HepG2 (cell line): ENCODE results near the gene ZNF213. TPM values are rescaled to one million over a fixed set of nuclear protein-coding genes. Genes with fewer than 3 reads are reported as not detected.

Source experiments
- ATAC-seq: fragments of 200-7000 bp; cut with Tn5 transposase; 3 replicates; pipeline ENCODE4 v1.9.1; 2020; ENCODE audit warnings: mild to moderate bottlenecking, moderate library complexity
- BruUV-seq: library from RNA; stranded (reverse); fragments of 400-500 nt; replicated peaks from 2 replicates; lab custom pipeline; 2021; lab: Mats Ljungman, UMichigan
- CTCF ChIA-PET: fragments of 300-600 bp; formaldehyde crosslinking; extraction: SDS; loops from one replicate; lab custom pipeline; 2021; ENCODE audit warnings: low total read pairs, inconsistent platforms, low intra/inter-chr PET ratio; lab: Yijun Ruan, JAX
- POLR2A ChIA-PET: fragments of 350-600 bp; sonication (Branson Sonifier 250); formaldehyde crosslinking; loops from one replicate; lab custom pipeline; 2020; ENCODE audit warnings: antibody characterized with exemption, inconsistent platforms; lab: Yijun Ruan, JAX
- DNase-seq: peaks from one replicate; pipeline ENCODE4 v3.0.0-alpha.2; 2015; ENCODE audit warnings: low spot score
- FAIRE-seq: peaks from 3 replicates; lab custom pipeline; 2011; peaks lifted over from hg19 to GRCh38; lab: Jason Lieb, UNC
- H2AFZ ChIP-seq: one replicate; pipeline ENCODE4 v1.6.1; 2011; ENCODE audit warnings: low read length, inconsistent platforms
- H3K27ac ChIP-seq: fragments of 300-600 bp; 3 replicates; pipeline ENCODE4 v1.8.0; 2011; ENCODE audit warnings: mixed run types, mild to moderate bottlenecking, mixed read lengths, low read length, inconsistent platforms; ENCODE audit not compliant: insufficient read depth; ENCODE audit errors: extremely low read length
- H3K27me3 ChIP-seq, 2 experiments: fragments of 200-600 bp in 1 of 2; 2 replicates in 1 of 2; 3 replicates in 1 of 2; pipeline versions ENCODE4 v1.6.0 to v1.8.0; 2011; ENCODE audit warnings: low read length in 2 of 2, mild to moderate bottlenecking in 2 of 2, moderate library complexity in 2 of 2, inconsistent platforms in 1 of 2; ENCODE audit not compliant: insufficient read depth in 2 of 2, control insufficient read depth in 1 of 2
- H3K36me3 ChIP-seq, 2 experiments: fragments of 200-600 bp in 1 of 2; replicated peaks in 1 of 2; 2 replicates in 1 of 2; 3 replicates in 1 of 2; pipeline versions ENCODE4 v1.5.1 to v1.8.0; 2011; ENCODE audit warnings: low read length in 2 of 2, inconsistent platforms in 1 of 2; ENCODE audit not compliant: insufficient read depth in 2 of 2, control insufficient read depth in 1 of 2
- H3K4me1 ChIP-seq: 2 replicates; pipeline ENCODE4 v1.5.1; 2012; ENCODE audit warnings: low read length, inconsistent platforms; ENCODE audit not compliant: insufficient read depth
- H3K4me2 ChIP-seq: 2 replicates; pipeline ENCODE4 v1.6.0; 2011; ENCODE audit warnings: low read depth, low read length, inconsistent platforms
- H3K4me3 ChIP-seq, 3 experiments: fragments of 200-600 bp in 1 of 3; sonication (generic), shearing (Covaris generic) in 1 of 3; replicated peaks in 1 of 3; 2 replicates each; pipeline ENCODE4 v1.5.1; 2011 to 2016; ENCODE audit warnings: low read length in 3 of 3, inconsistent platforms in 2 of 3, low read depth in 2 of 3, mild to moderate bottlenecking in 2 of 3, control low read depth in 1 of 3, mixed read lengths in 1 of 3; ENCODE audit not compliant: insufficient read depth in 1 of 3
- H3K79me2 ChIP-seq: one replicate; pipeline ENCODE4 v1.6.1; 2011; ENCODE audit warnings: low read length, inconsistent platforms; ENCODE audit not compliant: insufficient read depth
- H3K9ac ChIP-seq: 2 replicates; pipeline ENCODE4 v1.6.0; 2011; ENCODE audit warnings: mild to moderate bottlenecking, low read depth, low read length, inconsistent platforms; ENCODE audit not compliant: insufficient read depth
- H3K9me3 ChIP-seq: 2 replicates; pipeline ENCODE4 v1.5.1; 2012; ENCODE audit warnings: mild to moderate bottlenecking, low read length
- H4K20me1 ChIP-seq: 2 replicates; pipeline ENCODE4 v1.6.0; 2011; ENCODE audit warnings: inconsistent platforms, mild to moderate bottlenecking, low read length, moderate library complexity; ENCODE audit not compliant: insufficient read depth
- GLMP ChIP-seq: sonication (generic); formaldehyde crosslinking; IDR thresholded peaks from 2 replicates; pipeline ENCODE4 v1.9.0; 2021; ENCODE audit warnings: missing genetic modification reagents, mild to moderate bottlenecking, borderline replicate concordance
- ISX ChIP-seq: sonication (generic); formaldehyde crosslinking; conservative IDR thresholded peaks from 2 replicates; pipeline ENCODE4 v1.5.0; 2020; ENCODE audit warnings: missing genetic modification reagents
- RBAK ChIP-seq: sonication (generic); formaldehyde crosslinking; IDR thresholded peaks from 2 replicates; pipeline ENCODE4 v1.5.1; 2020; ENCODE audit warnings: mild to moderate bottlenecking, missing genetic modification reagents
- REL ChIP-seq: sonication (generic); formaldehyde crosslinking; conservative IDR thresholded peaks from 2 replicates; pipeline ENCODE4 v1.8.0; 2022; ENCODE audit warnings: mild to moderate bottlenecking, missing genetic modification reagents, moderate library complexity
- REXO4 ChIP-seq: sonication (generic); formaldehyde crosslinking; IDR thresholded peaks from 2 replicates; pipeline ENCODE4 v1.8.0; 2022; ENCODE audit warnings: missing genetic modification reagents, mild to moderate bottlenecking, borderline replicate concordance
- SMARCC2 ChIP-seq: fragments of 450-650 bp; IDR thresholded peaks from 2 replicates; pipeline ENCODE4 v1.6.1; 2017; ENCODE audit warnings: antibody characterized with exemption, mild to moderate bottlenecking
- ZMAT3 ChIP-seq: sonication (generic); formaldehyde crosslinking; conservative IDR thresholded peaks from 2 replicates; pipeline ENCODE4 v1.7.0; 2021; ENCODE audit warnings: missing genetic modification reagents
- ZNF24 ChIP-seq: fragments of 450-650 bp; IDR thresholded peaks from 2 replicates; pipeline ENCODE4 v1.6.1; 2017; ENCODE audit warnings: antibody characterized with exemption, mild to moderate bottlenecking
- ZNF296 ChIP-seq: sonication (generic); formaldehyde crosslinking; conservative IDR thresholded peaks from 2 replicates; pipeline ENCODE4 v1.5.0; 2020; ENCODE audit warnings: mild to moderate bottlenecking, missing genetic modification reagents
- ZNF713 ChIP-seq: sonication (generic); formaldehyde crosslinking; IDR thresholded peaks from 2 replicates; pipeline ENCODE4 v1.4.0; 2020; ENCODE audit warnings: mild to moderate bottlenecking, missing genetic modification reagents
- WGBS: methylation state at CpG from one replicate; pipeline ENCODE4 v1.1.6; 2017; ENCODE audit warnings: low lambda C conversion rate; 5-methylcytosine and 5-hydroxymethylcytosine counted together
- in situ Hi-C: cut with HindIII; loops from 2 replicates; pipeline ENCODE4 v1.10.0; 2017; ENCODE audit warnings: low pct_unique_long_range_greater_than_20kb; ENCODE audit not compliant: extremely low pct_ligation_motif_present
- intact Hi-C: fragments of 100-400 bp; cut with micrococcal nuclease; formaldehyde crosslinking; loops from one replicate; pipeline ENCODE4 v1.10.0; 2022; ENCODE audit not compliant: unreplicated experiment
- polyA plus RNA-seq, 8 experiments: library from polyadenylated mRNA; depleted of rRNA in 3 of 8; stranded (reverse) in 7 of 8; unstranded in 1 of 8; fragments of >200 nt; fragmentation: Illumina TruSeq in 4 of 8; extraction: Trizol in 4 of 8; gene quantifications; 2 replicates each; pipeline versions ENCODE4 v1.2.1 to v1.2.3, GENCODE V29; 2011 to 2016; ENCODE audit warnings: low read depth in 4 of 8, missing spikeins in 1 of 8, mixed read lengths in 1 of 8; ENCODE audit not compliant: insufficient read depth in 1 of 8
- total RNA-seq, 5 experiments: library from RNA; depleted of rRNA; stranded (reverse); fragments of >200 nt; fragmentation: Illumina TruSeq; extraction: Trizol; gene quantifications; 2 replicates each; pipeline ENCODE4 v1.2.3, GENCODE V29; 2016; ENCODE audit warnings: low read depth in 1 of 5
- TF ChIP-seq, protein P1 (sequence below): sonication (generic); formaldehyde crosslinking; IDR thresholded peaks from 2 replicates; pipeline ENCODE4 v1.9.0; 2021; ENCODE audit warnings: missing genetic modification reagents, borderline replicate concordance
- TF ChIP-seq, protein P2 (sequence below): IDR thresholded peaks from 2 replicates; pipeline ENCODE4 v1.6.1; 2016; ENCODE audit warnings: control low read depth

ZNF213 gene
- total and polyA plus RNA-seq, 2 of the 13 experiments (the other 11 are each of a cell fraction or from before 2014, with no cell fraction given) = 0.59 to 0.97 TPM

DNA sequence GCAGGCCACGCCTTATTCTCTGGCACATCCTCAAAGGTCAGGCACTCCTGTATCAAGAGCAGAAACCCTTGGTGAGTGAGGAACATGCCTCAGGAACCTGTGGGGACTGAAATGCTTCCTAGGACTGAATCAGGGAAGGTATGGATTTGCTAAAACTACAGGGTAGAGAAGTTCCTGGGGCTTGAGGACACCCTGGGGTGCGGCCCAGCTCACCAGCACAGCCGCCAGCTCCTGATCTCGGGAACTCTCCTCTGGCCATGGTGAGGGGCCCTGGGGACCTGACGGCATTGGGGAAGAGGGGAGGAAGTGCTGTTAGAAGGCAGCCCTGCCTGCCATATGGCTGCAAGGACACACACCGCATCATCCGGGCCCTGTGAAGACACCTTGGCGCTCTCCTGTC is 43.3 kb upstream of the ZNF213 start:
- no peak for DNase-seq
- Histone ChIP-seq H3K27me3 (peaks cover 0 to 11% of the 10 kb centered on the region in 2 experiments; a peak in 2 of 5 replicates), H3K4me3 (no peak overlapping the region), H4K20me1 (no peaks in the 10 kb centered on the region), H3K4me1 (peaks cover 21% of the 10 kb centered on the region), H2AFZ (no peak overlapping the region)
- WGBS = 72% methylated on average over 8 of the region's 8 CpGs
- no peak for TF ChIP-seq ZNF713 (CRISPR knock-in tag)
- TF ChIP-seq, protein P1, sequence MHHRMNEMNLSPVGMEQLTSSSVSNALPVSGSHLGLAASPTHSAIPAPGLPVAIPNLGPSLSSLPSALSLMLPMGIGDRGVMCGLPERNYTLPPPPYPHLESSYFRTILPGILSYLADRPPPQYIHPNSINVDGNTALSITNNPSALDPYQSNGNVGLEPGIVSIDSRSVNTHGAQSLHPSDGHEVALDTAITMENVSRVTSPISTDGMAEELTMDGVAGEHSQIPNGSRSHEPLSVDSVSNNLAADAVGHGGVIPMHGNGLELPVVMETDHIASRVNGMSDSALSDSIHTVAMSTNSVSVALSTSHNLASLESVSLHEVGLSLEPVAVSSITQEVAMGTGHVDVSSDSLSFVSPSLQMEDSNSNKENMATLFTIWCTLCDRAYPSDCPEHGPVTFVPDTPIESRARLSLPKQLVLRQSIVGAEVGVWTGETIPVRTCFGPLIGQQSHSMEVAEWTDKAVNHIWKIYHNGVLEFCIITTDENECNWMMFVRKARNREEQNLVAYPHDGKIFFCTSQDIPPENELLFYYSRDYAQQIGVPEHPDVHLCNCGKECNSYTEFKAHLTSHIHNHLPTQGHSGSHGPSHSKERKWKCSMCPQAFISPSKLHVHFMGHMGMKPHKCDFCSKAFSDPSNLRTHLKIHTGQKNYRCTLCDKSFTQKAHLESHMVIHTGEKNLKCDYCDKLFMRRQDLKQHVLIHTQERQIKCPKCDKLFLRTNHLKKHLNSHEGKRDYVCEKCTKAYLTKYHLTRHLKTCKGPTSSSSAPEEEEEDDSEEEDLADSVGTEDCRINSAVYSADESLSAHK = no peak
- no peak for TF ChIP-seq REL (CRISPR knock-in tag)
- TF ChIP-seq ISX (CRISPR knock-in tag) = no peak
- TF ChIP-seq, protein P2, sequence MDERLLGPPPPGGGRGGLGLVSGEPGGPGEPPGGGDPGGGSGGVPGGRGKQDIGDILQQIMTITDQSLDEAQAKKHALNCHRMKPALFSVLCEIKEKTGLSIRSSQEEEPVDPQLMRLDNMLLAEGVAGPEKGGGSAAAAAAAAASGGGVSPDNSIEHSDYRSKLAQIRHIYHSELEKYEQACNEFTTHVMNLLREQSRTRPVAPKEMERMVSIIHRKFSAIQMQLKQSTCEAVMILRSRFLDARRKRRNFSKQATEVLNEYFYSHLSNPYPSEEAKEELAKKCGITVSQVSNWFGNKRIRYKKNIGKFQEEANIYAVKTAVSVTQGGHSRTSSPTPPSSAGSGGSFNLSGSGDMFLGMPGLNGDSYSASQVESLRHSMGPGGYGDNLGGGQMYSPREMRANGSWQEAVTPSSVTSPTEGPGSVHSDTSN (CRISPR knock-in tag) = no peak
- no peak for TF ChIP-seq REXO4
- TF ChIP-seq ZMAT3 = no peak
- no peak for TF ChIP-seq SMARCC2
- no peak for TF ChIP-seq RBAK (CRISPR knock-in tag)
- no peak for TF ChIP-seq ZNF296 (CRISPR knock-in tag)
- TF ChIP-seq ZNF24 = no peak
- TF ChIP-seq GLMP = no peak
- TF ChIP-seq, all 625 proteins: peak for 0
- Histone ChIP-seq H3K79me2 (no peaks in the 10 kb centered on the region), H3K27ac (no peak overlapping the region), H3K4me2 (no peak overlapping the region), H3K9ac (no peak overlapping the region), H3K36me3 (no peaks in the 10 kb centered on the region), H3K9me3 (no peaks in the 10 kb centered on the region)
- in situ Hi-C loops (no loop called here), intact Hi-C loops (no loop called here)
- ATAC-seq (no peak), FAIRE-seq (no peak)
- POLR2A ChIA-PET = interaction anchor here (0.8 kb wide), 1 partner anchor 30 kb away, joined by 3 read pairs; no protein-coding TSS in a partner anchor
- CTCF ChIA-PET = no interaction called here
- no TSS peak for BruUV-seq
